Measurements from ENCODE around the gene ADCY1. TPM values are rescaled to one million over a fixed set of nuclear protein-coding genes. Genes with fewer than 3 reads are reported as not detected.

ADCY1 gene
- total and polyA plus RNA-seq, 5 experiments from 2014 or later: 0.02 to 0.04 TPM; not detected in 3

DNA sequence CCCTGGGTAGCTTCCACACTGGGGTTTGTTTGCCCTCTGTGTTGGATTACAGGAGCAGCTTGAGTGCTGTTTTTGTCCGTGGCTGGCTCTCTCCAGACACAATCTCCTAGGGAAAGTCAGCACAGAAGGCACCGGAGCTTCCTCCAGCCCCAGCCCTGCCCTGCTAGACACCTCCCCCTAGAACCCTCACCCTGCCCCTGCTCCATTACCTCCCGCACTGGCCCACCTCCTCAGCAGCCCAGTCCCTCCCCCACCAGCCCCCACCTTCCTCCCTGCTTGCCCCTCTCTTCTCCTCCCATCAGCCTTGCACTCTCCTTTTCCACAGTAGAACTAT lies 130.5 kb downstream of the ADCY1 start:
- Mint-ChIP-seq H3K9me3 (no peaks in the 10 kb centered on the region), H3K27ac (no peak overlapping the region), H3K4me1 (peaks cover 0 to 2% (median 0%) of the 10 kb centered on the region in 4 donors), H3K36me3 (no peaks in the 10 kb centered on the region), H3K4me3 (no peak overlapping the region), H3K27me3 (peaks cover 3 to 26% (median 21%) of the 10 kb centered on the region in 5 donors)
- DNase-seq (peak in 2 of 10 donors; percentile 1 to 21), ATAC-seq (no peak)
- POLR2A ChIA-PET: no interaction called here

GRCh38 chr7:45708046-45708950 lies 134.1 kb downstream of the ADCY1 start:
- peak in 2 of 10 donors; percentile 3 to 40 for DNase-seq
- Mint-ChIP-seq H3K27me3 (peaks cover 0 to 19% (median 11%) of the 10 kb centered on the region in 5 donors), H3K4me1 (no peaks in the 10 kb centered on the region), H3K36me3 (no peaks in the 10 kb centered on the region), H3K4me3 (no peak overlapping the region), H3K27ac (no peak overlapping the region), H3K9me3 (no peaks in the 10 kb centered on the region)
- POLR2A ChIA-PET: no interaction called here
- ATAC-seq: no peak

DNA sequence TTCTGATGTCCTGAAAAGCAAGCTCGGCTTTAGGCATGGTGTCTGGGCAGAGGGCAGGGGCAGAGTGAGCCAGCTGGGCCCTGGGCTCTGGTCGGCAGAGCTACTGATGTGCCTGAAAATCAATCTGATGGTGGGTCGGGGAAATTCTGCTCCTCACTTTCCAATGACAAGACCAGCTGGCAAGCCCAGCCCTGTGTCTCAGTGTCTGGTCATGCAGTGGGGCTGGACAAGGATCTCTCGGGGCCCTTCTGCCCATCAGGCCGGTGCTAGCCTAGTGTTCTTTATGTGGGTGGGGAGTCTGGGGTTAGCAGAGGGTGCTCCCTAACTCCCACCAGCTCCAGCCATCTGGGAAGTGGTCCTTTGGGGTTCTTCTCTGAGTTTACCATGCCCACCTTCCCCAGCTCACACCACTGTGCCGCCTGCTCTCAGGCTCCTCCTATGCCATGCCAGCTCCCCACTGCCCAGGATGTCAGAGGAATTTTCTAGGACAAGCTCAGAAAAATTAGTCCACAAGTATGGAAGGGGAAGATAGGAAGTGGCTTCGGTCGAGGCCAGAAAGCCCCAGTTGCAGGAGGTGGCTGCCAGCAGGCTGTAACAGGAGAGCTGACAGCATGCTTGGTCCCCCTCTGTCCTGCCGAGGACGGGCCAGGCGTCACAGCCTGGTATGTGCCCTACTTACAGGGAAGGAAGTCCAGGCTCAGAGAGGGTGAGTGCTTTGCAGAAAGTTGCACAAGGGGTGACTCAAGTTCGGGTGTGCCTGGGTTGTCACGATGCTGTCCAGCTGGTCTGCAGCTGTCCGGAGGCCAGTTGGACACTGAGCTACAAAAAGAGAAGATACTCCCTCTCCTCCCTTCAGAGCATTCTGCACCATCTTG lies 135.2 kb downstream of the ADCY1 start:
- Mint-ChIP-seq H3K9me3 (no peaks in the 10 kb centered on the region), H3K4me1 (no peaks in the 10 kb centered on the region)
- peak in 2 of 10 donors; percentile 15 to 30 for DNase-seq

GRCh38 chr7:45710271-45711160 lies 136.3 kb downstream of the ADCY1 start:
- H3K36me3 Mint-ChIP-seq: no peaks in the 10 kb centered on the region
- no peak overlapping the region for H3K27ac Mint-ChIP-seq
- H3K4me1 Mint-ChIP-seq: no peaks in the 10 kb centered on the region
- peak in 2 of 10 donors; percentile 13 to 15 for DNase-seq
- no peaks in the 10 kb centered on the region for H3K9me3 Mint-ChIP-seq
- POLR2A ChIA-PET: no interaction called here
- H3K4me3 Mint-ChIP-seq: no peak overlapping the region
- H3K27me3 Mint-ChIP-seq: peaks cover 0 to 17% (median 5%) of the 10 kb centered on the region in 5 donors
- ATAC-seq: no peak

More for the DNA sequence above, 135.2 kb downstream of the ADCY1 start:
- H3K27ac Mint-ChIP-seq: no peak overlapping the region
- no peaks in the 10 kb centered on the region for H3K36me3 Mint-ChIP-seq
- POLR2A ChIA-PET: no interaction called here
- no peak for ATAC-seq
- no peak overlapping the region for H3K4me3 Mint-ChIP-seq
- H3K27me3 Mint-ChIP-seq: peaks cover 0 to 17% (median 5%) of the 10 kb centered on the region in 5 donors

GRCh38 chr7:45711161-45711490 lies 137.0 kb downstream of the ADCY1 start:
- Mint-ChIP-seq H3K27me3 (peaks cover 0 to 17% (median 5%) of the 10 kb centered on the region in 5 donors), H3K36me3 (no peaks in the 10 kb centered on the region), H3K9me3 (no peaks in the 10 kb centered on the region), H3K27ac (no peak overlapping the region), H3K4me3 (no peak overlapping the region), H3K4me1 (no peaks in the 10 kb centered on the region)
- no peak for ATAC-seq
- POLR2A ChIA-PET: no interaction called here
- no peak for DNase-seq

DNA sequence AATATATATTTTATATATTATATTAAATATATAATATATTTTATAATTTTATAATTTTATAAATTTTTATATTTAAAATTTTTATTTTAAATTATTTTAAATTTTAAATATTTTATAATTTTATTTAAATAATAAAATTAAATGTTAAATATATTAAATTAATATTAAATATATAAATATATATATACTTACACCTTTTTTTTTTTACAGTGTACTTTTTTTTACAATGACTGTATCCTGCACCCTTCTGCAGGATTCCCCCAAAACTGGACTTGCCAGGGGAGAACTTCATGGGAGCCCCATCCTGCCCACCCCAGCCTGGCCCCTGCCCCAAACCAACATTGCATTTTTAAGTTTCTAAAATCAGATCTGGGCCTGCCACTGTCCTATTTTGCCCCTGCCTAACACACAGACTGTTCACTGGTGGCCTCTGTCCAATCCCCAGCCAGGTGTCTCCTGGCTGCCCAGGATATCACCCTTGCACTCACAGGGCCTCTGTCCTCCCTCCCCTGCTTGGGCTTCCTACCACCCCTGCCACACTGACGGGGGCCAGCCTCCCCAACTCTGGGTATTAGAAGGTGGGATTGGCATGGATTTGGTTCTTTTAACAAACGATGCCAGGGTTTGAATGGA lies 138.0 kb downstream of the ADCY1 start:
- no peaks in the 10 kb centered on the region for H3K4me1 Mint-ChIP-seq
- DNase-seq (peak in 1 of 10 donors; percentile 18), ATAC-seq (no peak)
- H3K36me3 Mint-ChIP-seq: no peaks in the 10 kb centered on the region
- no peak overlapping the region for H3K27ac Mint-ChIP-seq
- no peak overlapping the region for H3K4me3 Mint-ChIP-seq
- POLR2A ChIA-PET: no interaction called here
- no peaks in the 10 kb centered on the region for H3K9me3 Mint-ChIP-seq
- peaks cover 0 to 17% (median 5%) of the 10 kb centered on the region in 5 donors for H3K27me3 Mint-ChIP-seq

DNA sequence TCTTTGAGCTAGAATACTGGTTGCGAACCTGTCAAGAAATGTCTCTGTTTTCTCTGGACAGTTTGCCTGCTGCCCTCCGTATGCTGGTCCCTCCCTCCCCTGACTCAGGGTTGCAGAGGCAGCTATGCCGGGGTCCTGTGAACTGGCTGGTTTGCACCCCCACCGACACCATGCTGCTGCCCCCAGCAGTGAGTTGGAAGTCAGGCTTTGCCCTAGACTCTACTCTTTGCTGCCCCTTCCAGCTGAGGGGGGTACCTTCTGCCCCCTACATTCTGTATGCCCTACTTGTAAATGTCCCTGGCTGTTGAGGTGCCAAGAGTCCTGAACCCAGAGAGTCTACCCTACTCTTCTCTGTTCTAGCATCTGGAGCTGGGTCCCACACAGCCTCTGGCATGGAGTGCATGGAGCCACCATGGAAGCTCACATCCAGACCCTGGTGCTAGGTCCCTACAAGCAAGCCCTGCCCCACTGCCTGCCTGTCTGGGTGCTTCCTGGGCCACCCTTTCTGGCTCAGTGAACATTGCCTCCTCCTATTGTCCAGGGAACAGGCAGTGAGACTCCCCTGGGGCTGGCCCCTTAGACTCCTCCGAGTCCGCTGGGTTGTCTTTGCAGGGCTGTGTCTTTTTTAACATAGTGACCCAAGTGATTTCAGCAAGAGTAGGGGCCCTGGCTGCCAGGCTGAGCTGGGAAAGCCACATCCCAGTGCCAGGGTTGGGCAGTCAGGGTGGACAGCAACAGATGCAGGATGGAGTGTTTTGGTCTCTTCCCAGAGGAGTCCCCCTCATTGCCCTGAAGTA lies 138.9 kb downstream of the ADCY1 start:
- Mint-ChIP-seq H3K36me3 (no peaks in the 10 kb centered on the region), H3K9me3 (no peaks in the 10 kb centered on the region), H3K4me1 (peaks cover 0 to 4% (median 0%) of the 10 kb centered on the region in 4 donors), H3K4me3 (no peak overlapping the region), H3K27me3 (peaks cover 0 to 17% (median 5%) of the 10 kb centered on the region in 5 donors), H3K27ac (peak overlapping the region in 1 of 10 donors; percentile 74)
- no peak for DNase-seq
- POLR2A ChIA-PET: interaction anchor here (0.5 kb wide), 1 partner anchor 306 kb away, joined by 3 read pairs; no protein-coding TSS in a partner anchor
- ATAC-seq: no peak

DNA sequence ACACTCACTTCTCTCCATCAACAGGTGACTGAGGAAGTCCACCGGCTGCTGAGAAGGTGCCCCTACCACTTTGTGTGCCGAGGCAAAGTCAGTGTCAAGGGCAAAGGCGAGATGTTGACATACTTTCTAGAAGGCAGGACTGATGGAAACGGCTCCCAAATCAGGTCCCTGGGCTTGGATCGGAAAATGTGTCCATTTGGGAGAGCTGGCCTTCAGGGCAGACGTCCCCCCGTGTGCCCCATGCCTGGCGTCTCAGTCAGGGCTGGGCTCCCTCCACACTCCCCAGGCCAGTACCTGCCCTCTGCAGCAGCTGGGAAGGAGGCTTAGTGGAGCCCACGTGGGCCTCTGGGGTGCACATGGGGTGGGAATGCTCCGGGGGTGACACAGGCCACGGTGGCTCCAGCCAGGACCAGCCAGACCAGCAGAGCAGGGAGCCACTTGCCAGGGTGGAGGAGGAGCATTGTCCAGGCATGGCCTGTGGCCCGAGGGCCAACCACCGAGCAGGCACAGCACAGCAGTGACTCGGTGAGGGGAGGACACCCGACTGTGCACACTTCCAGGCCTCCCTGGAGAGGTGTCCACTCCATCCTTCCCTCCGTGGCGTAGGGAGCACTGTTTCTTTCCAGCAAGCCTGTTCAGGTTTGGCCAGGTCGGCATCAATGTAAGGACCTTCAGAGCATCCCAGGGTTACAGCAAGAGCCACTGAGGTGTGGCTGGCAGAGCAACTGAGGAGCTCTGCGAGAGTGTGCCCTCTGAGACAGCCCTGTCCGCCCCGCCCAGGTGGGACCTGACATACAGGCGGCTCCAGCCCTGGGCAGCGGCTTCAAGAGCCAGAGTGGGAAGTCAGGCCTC lies 139.7 kb downstream of the ADCY1 start:
- ATAC-seq (no peak), DNase-seq (no peak)
- H3K9me3 Mint-ChIP-seq: no peaks in the 10 kb centered on the region
- H3K27ac Mint-ChIP-seq: peak overlapping the region in 1 of 10 donors; percentile 74
- H3K4me3 Mint-ChIP-seq: no peak overlapping the region
- H3K27me3 Mint-ChIP-seq: peaks cover 0 to 17% (median 5%) of the 10 kb centered on the region in 5 donors
- peaks cover 0 to 9% (median 0%) of the 10 kb centered on the region in 4 donors for H3K4me1 Mint-ChIP-seq
- H3K36me3 Mint-ChIP-seq: no peaks in the 10 kb centered on the region
- POLR2A ChIA-PET: interaction anchor here (0.5 kb wide), 1 partner anchor 307 kb away, joined by 3 read pairs; no protein-coding TSS in a partner anchor

DNA sequence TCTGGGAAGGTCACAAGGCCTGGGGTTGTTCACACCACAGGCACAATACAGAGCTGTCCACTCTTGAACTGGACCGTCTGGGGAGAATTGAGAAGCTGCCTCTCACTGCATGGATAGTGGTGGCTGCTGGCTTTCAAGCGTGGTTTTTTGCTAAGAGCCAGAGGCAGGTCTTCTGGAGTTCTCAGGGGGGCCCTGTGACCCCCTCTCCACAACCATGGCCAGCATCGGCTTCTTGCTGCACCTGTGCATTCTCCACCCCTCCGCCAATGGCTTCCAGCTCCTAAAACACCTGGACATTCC lies 140.3 kb downstream of the ADCY1 start:
- Mint-ChIP-seq H3K9me3 (no peaks in the 10 kb centered on the region), H3K4me3 (no peak overlapping the region), H3K4me1 (peaks cover 0 to 9% (median 0%) of the 10 kb centered on the region in 4 donors), H3K36me3 (no peaks in the 10 kb centered on the region), H3K27ac (no peak overlapping the region), H3K27me3 (peaks cover 0 to 17% (median 5%) of the 10 kb centered on the region in 5 donors)
- POLR2A ChIA-PET: no interaction called here
- ATAC-seq (no peak), DNase-seq (no peak)

- Mint-ChIP-seq H3K27me3 (peaks cover 0 to 17% (median 5%) of the 10 kb centered on the region in 5 donors), H3K4me1 (peaks cover 0 to 9% (median 0%) of the 10 kb centered on the region in 4 donors), H3K27ac (peak overlapping the region in 1 of 10 donors; percentile 35), H3K36me3 (no peaks in the 10 kb centered on the region), H3K9me3 (no peaks in the 10 kb centered on the region), H3K4me3 (no peak overlapping the region)
- no peak for DNase-seq
- ATAC-seq: no peak
- POLR2A ChIA-PET: no interaction called here
These were observed 141.5 kb downstream of the ADCY1 start for GRCh38 chr7:45715471-45716352.
